Measurements from ENCODE around the gene PDGFRB.

PDGFRB gene

GRCh38 chr5:150129813-150130492 is 25.7 kb downstream of the PDGFRB start:
- ChIA-PET POLR2A (interaction anchor here (1.0 to 2.8 kb wide), 3 partner anchors 9 to 88 kb away, joined by 3 to 9 read pairs (median 3); no protein-coding TSS in a partner anchor), CTCF (interaction anchor here (0.6 to 16.8 kb wide), 26 partner anchors 8 to 221 kb away, joined by 3 to 222 read pairs (median 4); no protein-coding TSS in a partner anchor)
- TF ChIP-seq, protein P1, sequence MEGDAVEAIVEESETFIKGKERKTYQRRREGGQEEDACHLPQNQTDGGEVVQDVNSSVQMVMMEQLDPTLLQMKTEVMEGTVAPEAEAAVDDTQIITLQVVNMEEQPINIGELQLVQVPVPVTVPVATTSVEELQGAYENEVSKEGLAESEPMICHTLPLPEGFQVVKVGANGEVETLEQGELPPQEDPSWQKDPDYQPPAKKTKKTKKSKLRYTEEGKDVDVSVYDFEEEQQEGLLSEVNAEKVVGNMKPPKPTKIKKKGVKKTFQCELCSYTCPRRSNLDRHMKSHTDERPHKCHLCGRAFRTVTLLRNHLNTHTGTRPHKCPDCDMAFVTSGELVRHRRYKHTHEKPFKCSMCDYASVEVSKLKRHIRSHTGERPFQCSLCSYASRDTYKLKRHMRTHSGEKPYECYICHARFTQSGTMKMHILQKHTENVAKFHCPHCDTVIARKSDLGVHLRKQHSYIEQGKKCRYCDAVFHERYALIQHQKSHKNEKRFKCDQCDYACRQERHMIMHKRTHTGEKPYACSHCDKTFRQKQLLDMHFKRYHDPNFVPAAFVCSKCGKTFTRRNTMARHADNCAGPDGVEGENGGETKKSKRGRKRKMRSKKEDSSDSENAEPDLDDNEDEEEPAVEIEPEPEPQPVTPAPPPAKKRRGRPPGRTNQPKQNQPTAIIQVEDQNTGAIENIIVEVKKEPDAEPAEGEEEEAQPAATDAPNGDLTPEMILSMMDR (IDR thresholded peaks at IDR 0.05; ENCODE audit: insufficient read depth, low read length, missing control alignments), result peak; percentile 95
- no peak for DNase-seq (ENCODE audit: low read depth, low spot score)
- no peak overlapping the region for H3K4me3 ChIP-seq (ENCODE audit: low read depth, low read length)

DNA sequence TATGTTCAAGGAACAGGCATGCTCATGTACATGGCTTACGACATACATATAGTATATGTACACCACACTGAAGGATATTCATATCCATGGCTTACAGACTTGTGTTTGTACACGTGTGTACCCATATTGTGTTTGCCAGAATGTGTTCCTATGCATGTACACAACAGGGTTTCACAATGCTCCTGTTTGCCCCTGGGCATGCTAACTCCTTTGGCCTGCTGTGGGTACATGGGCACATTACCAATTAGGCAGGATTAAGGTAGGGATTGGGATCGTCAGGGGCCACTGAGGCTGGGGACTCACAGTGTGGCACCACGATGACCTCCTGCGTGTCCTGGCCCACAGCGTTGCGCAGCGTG is 26.2 kb downstream of the PDGFRB start:
- DNase-seq (ENCODE audit: low read depth, low spot score), result no peak
- CTCF ChIA-PET, result interaction anchor here (0.6 to 16.8 kb wide), 17 partner anchors 11 to 104 kb away, joined by 3 to 222 read pairs (median 4); no protein-coding TSS in a partner anchor
- POLR2A ChIA-PET, result no interaction called here
- no peak overlapping the region for H3K4me3 ChIP-seq (ENCODE audit: low read depth, low read length)
- TF ChIP-seq, protein P1 (IDR thresholded peaks at IDR 0.05; ENCODE audit: insufficient read depth, low read length, missing control alignments), result no peak

DNA sequence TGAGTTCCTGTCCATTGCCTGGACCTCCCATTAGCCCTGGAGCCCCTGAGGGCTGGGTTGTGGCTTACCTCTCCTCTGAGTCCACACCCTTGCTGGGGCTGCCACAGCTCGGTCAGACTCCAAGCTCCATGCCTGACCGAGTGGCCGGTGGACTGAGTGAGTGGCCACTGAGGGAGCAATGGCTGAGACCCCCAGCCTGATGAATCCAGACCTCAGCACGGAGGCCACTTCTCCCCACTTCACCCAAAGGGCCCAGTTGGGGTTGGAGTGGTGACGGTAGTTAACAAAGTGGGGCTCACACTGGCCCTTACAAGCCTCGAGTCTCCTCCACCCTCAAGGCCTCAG is 28.8 kb downstream of the PDGFRB start:
- CTCF ChIA-PET, result interaction anchor here (1.1 to 16.8 kb wide), 6 partner anchors 15 to 91 kb away, joined by 3 to 222 read pairs (median 12); no protein-coding TSS in a partner anchor
- DNase-seq (ENCODE audit: low read depth, low spot score), result no peak

GRCh38 chr5:150126199-150126920 is 29.3 kb downstream of the PDGFRB start:
- CTCF ChIA-PET, result interaction anchor here (0.8 to 16.8 kb wide), 7 partner anchors 10 to 92 kb away, joined by 3 to 222 read pairs (median 4); no protein-coding TSS in a partner anchor
- TF ChIP-seq, protein P1 (IDR thresholded peaks at IDR 0.05; ENCODE audit: insufficient read depth, low read length, missing control alignments), result no peak
- POLR2A ChIA-PET, result interaction anchor here (1.0 to 1.4 kb wide), 2 partner anchors 10 to 30 kb away, joined by 3 to 4 read pairs; partner anchors contain the start of gene PDGFRB
- no peak overlapping the region for H3K4me3 ChIP-seq (ENCODE audit: low read depth, low read length)
- no peak for DNase-seq (ENCODE audit: low read depth, low spot score)

More for the DNA sequence above, 28.8 kb downstream of the PDGFRB start:
- no peak overlapping the region for H3K4me3 ChIP-seq (ENCODE audit: low read depth, low read length)
- POLR2A ChIA-PET, result interaction anchor here (1.0 kb wide), 1 partner anchor 29 kb away, joined by 3 read pairs; the partner anchor contains the start of gene PDGFRB
- TF ChIP-seq, protein P1 (IDR thresholded peaks at IDR 0.05; ENCODE audit: insufficient read depth, low read length, missing control alignments), result no peak

- TF ChIP-seq, protein P1 (IDR thresholded peaks at IDR 0.05; ENCODE audit: insufficient read depth, low read length, missing control alignments), result no peak
- CTCF ChIA-PET, result interaction anchor here (0.8 to 16.8 kb wide), 7 partner anchors 11 to 291 kb away, joined by 3 to 222 read pairs (median 4); no protein-coding TSS in a partner anchor
- POLR2A ChIA-PET, result interaction anchor here (1.4 kb wide), 1 partner anchor 11 kb away, joined by 4 read pairs; no protein-coding TSS in a partner anchor
- DNase-seq (ENCODE audit: low read depth, low spot score), result no peak
- no peak overlapping the region for H3K4me3 ChIP-seq (ENCODE audit: low read depth, low read length)
These were observed 30.3 kb downstream of the PDGFRB start for GRCh38 chr5:150125334-150125733.

DNA sequence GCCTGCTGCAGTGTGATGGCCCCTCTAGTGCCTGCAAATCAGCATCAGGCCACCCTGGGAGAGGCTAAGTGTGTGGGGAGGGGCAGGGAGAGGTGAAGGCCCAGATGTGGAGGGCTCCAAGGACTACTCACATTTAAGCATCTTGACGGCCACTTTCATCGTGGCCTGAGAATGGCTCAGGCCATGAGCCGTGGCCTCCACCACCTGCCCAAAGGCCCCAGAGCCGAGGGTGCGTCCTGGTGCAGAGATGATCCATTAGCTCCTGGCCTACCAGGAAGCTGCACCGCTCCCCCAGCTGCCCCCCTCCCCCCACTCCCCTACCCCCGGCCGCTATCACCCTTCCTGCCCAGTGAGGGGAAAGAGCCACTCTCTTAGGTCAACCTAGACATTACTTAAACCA is 31.0 kb downstream of the PDGFRB start:
- H3K4me3 ChIP-seq (ENCODE audit: low read depth, low read length), result no peak overlapping the region
- TF ChIP-seq, protein P1 (IDR thresholded peaks at IDR 0.05; ENCODE audit: insufficient read depth, low read length, missing control alignments), result no peak
- no peak for DNase-seq (ENCODE audit: low read depth, low spot score)
- ChIA-PET CTCF (interaction anchor here (4.9 to 16.8 kb wide), 2 partner anchors 13 to 94 kb away, joined by 17 to 222 read pairs; no protein-coding TSS in a partner anchor), POLR2A (no interaction called here)
